Neuronal stem cell (in vitro differentiated cells): ENCODE data around the gene ANKRD13D.
A peak's percentile ranks its signal among the peaks of the same experiment; 100 is the strongest.

Experiments used
- DNase-seq: peaks from one replicate; pipeline ENCODE4 v3.0.0-alpha.2; 2013; ENCODE audit warnings: low spot score
- H2AFZ ChIP-seq: one replicate; pipeline ENCODE4 v1.6.1; 2013; ENCODE audit warnings: mild to moderate bottlenecking, low read length, inconsistent platforms
- H2AK5ac ChIP-seq: 2 replicates; pipeline ENCODE4 v1.6.1; 2013; ENCODE audit warnings: low read depth, mild to moderate bottlenecking, inconsistent platforms, low read length, moderate library complexity, mixed read lengths
- H2BK120ac ChIP-seq: 2 replicates; pipeline ENCODE4 v1.6.1; 2013; ENCODE audit warnings: low read depth, mild to moderate bottlenecking, inconsistent platforms, low read length, moderate library complexity, mixed read lengths
- H2BK12ac ChIP-seq: one replicate; pipeline ENCODE4 v1.6.1; 2013; ENCODE audit warnings: low read length, inconsistent platforms
- H2BK15ac ChIP-seq: 2 replicates; pipeline ENCODE4 v1.6.1; 2013; ENCODE audit warnings: mild to moderate bottlenecking, low read length, inconsistent platforms, mixed read lengths
- H2BK5ac ChIP-seq: one replicate; pipeline ENCODE4 v1.6.1; 2013; ENCODE audit warnings: inconsistent platforms, mild to moderate bottlenecking, low read length, moderate library complexity
- H3K14ac ChIP-seq: one replicate; pipeline ENCODE4 v1.6.1; 2013; ENCODE audit warnings: low read length, inconsistent platforms
- H3K18ac ChIP-seq: 2 replicates; pipeline ENCODE4 v1.6.1; 2013; ENCODE audit warnings: low read length, inconsistent platforms
- H3K23ac ChIP-seq: 2 replicates; pipeline ENCODE4 v1.6.1; 2013; ENCODE audit warnings: low read depth, mild to moderate bottlenecking, mixed read lengths, low read length, inconsistent platforms; ENCODE audit not compliant: poor library complexity
- H3K27ac ChIP-seq: replicated peaks from 3 replicates; pipeline ENCODE4 v1.5.1; 2013; ENCODE audit warnings: low read length, inconsistent platforms
- H3K27me3 ChIP-seq, 3 experiments: 2 replicates each; pipeline ENCODE4 v1.6.1; 2013; ENCODE audit warnings: low read length in 3 of 3, mild to moderate bottlenecking in 2 of 3, inconsistent platforms in 1 of 3, low read depth in 1 of 3, mixed read lengths in 1 of 3, moderate library complexity in 1 of 3; ENCODE audit not compliant: control insufficient read depth in 3 of 3, insufficient read depth in 3 of 3
- H3K36me3 ChIP-seq, 2 donors: replicated peaks in 1 of 2; 2 replicates each; pipeline ENCODE4 v1.6.1; 2013; ENCODE audit warnings: low read length in 2 of 2; ENCODE audit not compliant: control insufficient read depth in 2 of 2, insufficient read depth in 2 of 2
- H3K4ac ChIP-seq: 2 replicates; pipeline ENCODE4 v1.6.1; 2013; ENCODE audit warnings: inconsistent platforms, mild to moderate bottlenecking, low read length, moderate library complexity
- H3K4me1 ChIP-seq, 2 donors: 1 replicate in 1 of 2; 2 replicates in 1 of 2; pipeline ENCODE4 v1.6.1; 2013; ENCODE audit warnings: low read length in 2 of 2, low read depth in 1 of 2; ENCODE audit not compliant: control insufficient read depth in 2 of 2, insufficient read depth in 1 of 2
- H3K4me2 ChIP-seq: one replicate; pipeline ENCODE4 v1.6.1; 2013; ENCODE audit warnings: mild to moderate bottlenecking, low read length, inconsistent platforms; ENCODE audit not compliant: insufficient read depth, poor library complexity, severe bottlenecking
- H3K4me3 ChIP-seq, 2 donors: 2 replicates each; pipeline ENCODE4 v1.5.1; 2013; ENCODE audit warnings: low read length in 2 of 2, mild to moderate bottlenecking in 2 of 2, inconsistent platforms in 1 of 2, moderate library complexity in 1 of 2
- H3K79me1 ChIP-seq: one replicate; pipeline ENCODE4 v1.6.1; 2013; ENCODE audit warnings: low read depth, mild to moderate bottlenecking, inconsistent platforms, low read length, moderate library complexity
- H3K9ac ChIP-seq: one replicate; pipeline ENCODE4 v1.6.1; 2013; ENCODE audit warnings: mild to moderate bottlenecking, low read depth, low read length, inconsistent platforms; ENCODE audit not compliant: poor library complexity
- H3K9me3 ChIP-seq, 2 donors: replicated peaks in 1 of 2; 2 replicates each; pipeline versions ENCODE3 to v1.6.1; 2013; ENCODE audit warnings: low read length in 2 of 2, mild to moderate bottlenecking in 2 of 2, inconsistent platforms in 1 of 2, low read depth in 1 of 2, mixed read lengths in 1 of 2, moderate library complexity in 1 of 2; ENCODE audit not compliant: control insufficient read depth in 2 of 2, insufficient read depth in 1 of 2
- H4K8ac ChIP-seq: one replicate; pipeline ENCODE4 v1.6.1; 2013; ENCODE audit warnings: low read depth, mild to moderate bottlenecking, inconsistent platforms, low read length, moderate library complexity
- H4K91ac ChIP-seq: one replicate; pipeline ENCODE4 v1.6.1; 2013; ENCODE audit warnings: low read length, low read depth, mild to moderate bottlenecking, inconsistent platforms; ENCODE audit not compliant: poor library complexity
- WGBS, 2 donors: extraction: QIAGEN DNeasy Blood & Tissue Kit; methylation state at CpG; one replicate each; pipeline ENCODE4 v1.1.7; 2013; ENCODE audit warnings: missing lambda C conversion rate in 2 of 2, mixed read lengths in 1 of 2; ENCODE audit not compliant: insufficient read length in 2 of 2, insufficient replicate concordance in 1 of 2; ENCODE audit errors: extremely low coverage in 2 of 2; 5-methylcytosine and 5-hydroxymethylcytosine counted together

ANKRD13D gene

GRCh38 chr11:67285541-67286498 is 3.3 kb upstream of the ANKRD13D start:
- Histone ChIP-seq H2BK120ac (no peak overlapping the region), H4K91ac (no peak overlapping the region), H3K9me3 (no peaks in the 10 kb centered on the region), H3K36me3 (peaks cover 51 to 73% of the 10 kb centered on the region in 2 donors), H2BK12ac (no peak overlapping the region), H3K4me2 (no peak overlapping the region), H3K4me1 (peaks cover 18 to 19% of the 10 kb centered on the region in 2 donors), H3K4me3 (no peak overlapping the region), H2AK5ac (no peak overlapping the region), H3K14ac (no peak overlapping the region), H3K27ac (no peak overlapping the region), H3K9ac (peak overlapping the region; percentile 44), H3K18ac (no peak overlapping the region), H2AFZ (no peak overlapping the region), H2BK15ac (no peak overlapping the region), H3K27me3 (no peaks in the 10 kb centered on the region), H4K8ac (no peak overlapping the region), H3K79me1 (peaks cover 34% of the 10 kb centered on the region), H3K4ac (no peak overlapping the region), H3K23ac (no peak overlapping the region), H2BK5ac (peak overlapping the region; percentile 87)
- DNase-seq, result no peak
- no CpG with 5 or more reads among the region's 39 CpGs for WGBS, 2 donors

GRCh38 chr11:67286621-67287333 is 2.3 kb upstream of the ANKRD13D start:
- H3K27ac ChIP-seq, result no peak overlapping the region

GRCh38 chr11:67287355-67288197 is 1.5 kb upstream of the ANKRD13D start:
- peak overlapping the region; percentile 100 for H3K9ac ChIP-seq
- H2BK12ac ChIP-seq, result no peak overlapping the region
- peaks cover 19 to 21% of the 10 kb centered on the region in 2 donors for H3K4me1 ChIP-seq
- H2BK5ac ChIP-seq, result peak overlapping the region; percentile 95
- peak overlapping the region; percentile 90 for H2AK5ac ChIP-seq
- H3K36me3 ChIP-seq, result peaks cover 47 to 73% of the 10 kb centered on the region in 2 donors
- peak overlapping the region; percentile 94 for H2AFZ ChIP-seq
- H3K9me3 ChIP-seq, result no peaks in the 10 kb centered on the region
- peak overlapping the region; percentile 22 for H4K91ac ChIP-seq
- H3K23ac ChIP-seq, result peak overlapping the region; percentile 99
- H3K18ac ChIP-seq, result peak overlapping the region; percentile 100
- peak overlapping the region; percentile 97 for H3K27ac ChIP-seq
- H2BK15ac ChIP-seq, result peak overlapping the region; percentile 28
- peak overlapping the region; percentile 86 for H3K4me2 ChIP-seq
- no peak overlapping the region for H3K4ac ChIP-seq
- peak overlapping the region; percentile 94 for H2BK120ac ChIP-seq
- H3K4me3 ChIP-seq, result peak overlapping the region; percentile 96 to 98
- DNase-seq, result no peak
- H3K27me3 ChIP-seq, result no peaks in the 10 kb centered on the region
- H3K79me1 ChIP-seq, result peaks cover 37% of the 10 kb centered on the region
- H3K14ac ChIP-seq, result peak overlapping the region; percentile 39
- H4K8ac ChIP-seq, result no peak overlapping the region
- WGBS, 2 donors, result no CpG with 5 or more reads among the region's 14 CpGs

More at GRCh38 chr11:67286621-67287333, 2.3 kb upstream of the ANKRD13D start:
- H2BK120ac ChIP-seq, result no peak overlapping the region
- no peaks in the 10 kb centered on the region for H3K27me3 ChIP-seq
- H3K23ac ChIP-seq, result peak overlapping the region; percentile 65
- DNase-seq, result no peak
- no peak overlapping the region for H4K91ac ChIP-seq
- no peak overlapping the region for H2BK12ac ChIP-seq
- peaks cover 48 to 73% of the 10 kb centered on the region in 2 donors for H3K36me3 ChIP-seq
- no peak overlapping the region for H3K18ac ChIP-seq
- no peaks in the 10 kb centered on the region for H3K9me3 ChIP-seq
- no peak overlapping the region for H4K8ac ChIP-seq
- H3K79me1 ChIP-seq, result peaks cover 36% of the 10 kb centered on the region
- no peak overlapping the region for H3K14ac ChIP-seq
- no peak overlapping the region for H3K4ac ChIP-seq
- H3K9ac ChIP-seq, result no peak overlapping the region
- no CpG with 5 or more reads among the region's 8 CpGs for WGBS, 2 donors
- H3K4me3 ChIP-seq, result no peak overlapping the region
- H2BK15ac ChIP-seq, result no peak overlapping the region
- no peak overlapping the region for H2AFZ ChIP-seq
- H3K4me1 ChIP-seq, result peaks cover 19 to 21% of the 10 kb centered on the region in 2 donors
- peak overlapping the region; percentile 20 for H2AK5ac ChIP-seq
- peak overlapping the region; percentile 87 for H2BK5ac ChIP-seq
- H3K4me2 ChIP-seq, result no peak overlapping the region
